GM20000 (cell line): ENCODE results near the gene PHF13.

Experiments used
- DNase-seq: peaks from one replicate; pipeline ENCODE4 v3.0.0; 2012; ENCODE audit warnings: low spot score
- TF ChIP-seq, protein P1 (sequence below): IDR thresholded peaks from 2 replicates; pipeline ENCODE4 v1.5.1; 2012; ENCODE audit warnings: mild to moderate bottlenecking, control low read depth; ENCODE audit errors: extremely low read depth, missing control alignments

Gene PHF13

DNA sequence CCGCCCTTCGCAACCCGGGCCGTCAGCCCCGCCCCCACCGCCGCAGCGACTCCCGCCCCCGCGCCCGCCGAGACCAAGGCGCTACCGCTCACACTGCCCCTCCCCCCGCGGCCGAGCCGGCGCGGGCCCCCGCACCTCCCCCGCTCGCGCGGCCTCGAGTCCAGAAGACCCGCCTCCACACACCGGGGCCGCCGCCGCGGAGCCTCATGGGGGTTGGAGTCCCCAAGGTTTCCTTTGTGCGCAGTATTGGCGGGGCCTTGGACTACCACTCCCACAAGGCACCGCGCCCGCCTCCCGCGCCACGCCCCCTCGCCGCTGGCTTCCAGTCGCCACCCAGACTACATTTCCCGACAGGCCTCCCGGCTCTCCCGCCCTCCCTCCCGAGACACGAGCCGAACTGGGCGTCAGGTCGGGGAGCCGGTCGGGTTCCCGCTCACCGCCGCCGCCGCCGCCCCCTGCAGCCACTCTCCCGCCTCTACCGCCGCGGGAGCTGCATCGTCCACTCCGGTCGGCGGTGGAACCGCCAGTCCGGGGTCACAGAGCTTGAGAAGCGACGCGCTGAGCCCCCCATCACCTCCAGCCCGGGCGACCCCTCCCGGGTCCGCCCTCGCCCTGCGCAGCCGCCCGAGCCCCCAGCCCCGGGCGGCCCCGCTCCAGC, at the start of gene PHF13:
Gene PHF13 (plus strand): TSS at position 371 of the 658 bp plus-strand sequence. CDS start 336 bp downstream, outside the sequence.
- peak; percentile 100 for DNase-seq
- TF ChIP-seq, protein P1, sequence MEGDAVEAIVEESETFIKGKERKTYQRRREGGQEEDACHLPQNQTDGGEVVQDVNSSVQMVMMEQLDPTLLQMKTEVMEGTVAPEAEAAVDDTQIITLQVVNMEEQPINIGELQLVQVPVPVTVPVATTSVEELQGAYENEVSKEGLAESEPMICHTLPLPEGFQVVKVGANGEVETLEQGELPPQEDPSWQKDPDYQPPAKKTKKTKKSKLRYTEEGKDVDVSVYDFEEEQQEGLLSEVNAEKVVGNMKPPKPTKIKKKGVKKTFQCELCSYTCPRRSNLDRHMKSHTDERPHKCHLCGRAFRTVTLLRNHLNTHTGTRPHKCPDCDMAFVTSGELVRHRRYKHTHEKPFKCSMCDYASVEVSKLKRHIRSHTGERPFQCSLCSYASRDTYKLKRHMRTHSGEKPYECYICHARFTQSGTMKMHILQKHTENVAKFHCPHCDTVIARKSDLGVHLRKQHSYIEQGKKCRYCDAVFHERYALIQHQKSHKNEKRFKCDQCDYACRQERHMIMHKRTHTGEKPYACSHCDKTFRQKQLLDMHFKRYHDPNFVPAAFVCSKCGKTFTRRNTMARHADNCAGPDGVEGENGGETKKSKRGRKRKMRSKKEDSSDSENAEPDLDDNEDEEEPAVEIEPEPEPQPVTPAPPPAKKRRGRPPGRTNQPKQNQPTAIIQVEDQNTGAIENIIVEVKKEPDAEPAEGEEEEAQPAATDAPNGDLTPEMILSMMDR, result no peak

DNA sequence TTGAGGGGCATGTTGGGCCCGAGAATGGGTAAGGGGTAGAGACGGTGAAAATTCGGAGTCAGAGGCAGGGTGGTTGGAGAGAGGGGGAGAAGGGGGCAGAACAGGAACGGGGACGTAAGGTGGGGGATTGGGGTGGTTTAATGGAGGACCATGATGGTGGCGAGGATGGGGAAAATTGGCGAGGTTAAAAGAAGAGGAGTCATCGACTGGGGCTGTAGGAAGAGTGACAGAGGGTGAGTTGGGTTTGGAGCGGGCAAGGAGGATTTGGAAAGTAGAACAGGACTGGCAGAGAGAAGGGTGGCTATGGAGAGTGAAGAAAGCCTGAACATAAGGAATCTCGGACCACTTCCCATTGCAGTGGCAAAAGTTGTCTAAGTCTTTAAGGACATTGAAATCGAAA, 44.5 kb upstream of the PHF13 start:
- TF ChIP-seq, protein P1, result no peak
- no peak for DNase-seq

DNA sequence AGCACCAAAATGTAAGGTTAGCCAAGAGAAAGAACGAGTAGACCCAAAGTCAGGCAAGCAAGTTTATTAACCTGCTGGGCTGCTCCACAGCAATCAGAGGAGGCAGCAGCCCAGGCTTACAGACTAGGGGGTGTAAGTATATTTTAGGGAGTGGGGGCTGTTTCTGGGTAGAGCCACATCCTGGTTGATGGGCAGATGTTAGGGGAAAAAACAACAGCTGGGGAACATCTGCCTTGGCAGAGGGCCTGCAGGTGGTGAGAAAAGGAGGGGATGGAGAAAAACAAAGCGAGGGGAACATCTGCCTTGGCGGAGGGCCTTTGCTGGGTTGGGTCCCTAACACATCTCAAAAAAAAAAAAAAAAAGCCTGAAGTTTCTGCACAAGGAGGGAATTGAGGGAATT, 43.4 kb upstream of the PHF13 start:
- TF ChIP-seq, protein P1, result no peak
- no peak for DNase-seq

DNA sequence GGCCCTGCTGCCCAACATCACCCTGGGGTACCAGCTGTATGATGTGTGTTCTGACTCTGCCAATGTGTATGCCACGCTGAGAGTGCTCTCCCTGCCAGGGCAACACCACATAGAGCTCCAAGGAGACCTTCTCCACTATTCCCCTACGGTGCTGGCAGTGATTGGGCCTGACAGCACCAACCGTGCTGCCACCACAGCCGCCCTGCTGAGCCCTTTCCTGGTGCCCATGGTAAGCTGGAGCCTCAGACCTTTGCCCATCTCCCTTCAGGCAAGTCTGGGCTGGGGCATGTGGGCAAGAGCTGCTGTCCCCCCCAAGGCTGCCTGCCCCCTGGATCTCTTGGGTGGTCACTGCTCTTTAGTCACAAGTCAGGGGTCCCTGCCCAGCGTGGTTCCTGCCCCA, 42.5 kb upstream of the PHF13 start:
- no peak for DNase-seq
- TF ChIP-seq, protein P1, result no peak

DNA sequence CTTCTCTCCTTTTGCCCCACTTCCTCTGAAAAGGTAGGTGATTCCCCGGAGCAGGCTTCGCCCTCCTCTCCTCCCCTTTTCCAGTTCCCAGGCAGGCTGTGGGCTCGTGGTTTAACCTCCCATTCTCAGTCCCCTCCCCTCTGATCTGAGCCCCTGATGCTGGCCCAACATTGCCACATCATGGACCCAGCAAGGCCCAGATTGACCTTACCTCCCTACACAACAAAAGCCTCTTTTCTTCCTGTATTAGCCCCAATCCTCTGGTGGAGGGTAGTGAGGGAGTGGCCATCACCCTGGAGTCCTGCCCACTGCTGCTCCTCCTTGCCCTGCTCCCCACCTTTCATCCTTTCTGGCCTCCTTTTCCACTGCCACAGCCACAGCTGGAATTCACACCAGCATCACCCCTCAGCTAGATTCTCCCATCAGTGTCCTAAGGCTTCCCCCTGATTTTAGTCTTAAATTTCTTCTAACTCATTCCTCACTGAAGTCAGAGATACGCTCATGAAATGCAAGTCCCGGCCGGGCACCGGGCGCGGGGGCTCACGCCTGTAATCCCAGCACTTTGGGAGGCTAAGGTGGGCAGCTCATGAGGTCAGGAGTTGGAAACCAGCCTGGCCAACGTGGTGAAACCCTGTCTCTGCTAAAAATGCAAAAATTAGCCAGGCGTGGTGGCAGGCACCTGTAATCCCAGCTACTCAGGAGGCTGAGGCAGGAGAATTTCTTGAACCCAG, 40.7 kb upstream of the PHF13 start:
- DNase-seq, result no peak
- TF ChIP-seq, protein P1, result no peak

DNA sequence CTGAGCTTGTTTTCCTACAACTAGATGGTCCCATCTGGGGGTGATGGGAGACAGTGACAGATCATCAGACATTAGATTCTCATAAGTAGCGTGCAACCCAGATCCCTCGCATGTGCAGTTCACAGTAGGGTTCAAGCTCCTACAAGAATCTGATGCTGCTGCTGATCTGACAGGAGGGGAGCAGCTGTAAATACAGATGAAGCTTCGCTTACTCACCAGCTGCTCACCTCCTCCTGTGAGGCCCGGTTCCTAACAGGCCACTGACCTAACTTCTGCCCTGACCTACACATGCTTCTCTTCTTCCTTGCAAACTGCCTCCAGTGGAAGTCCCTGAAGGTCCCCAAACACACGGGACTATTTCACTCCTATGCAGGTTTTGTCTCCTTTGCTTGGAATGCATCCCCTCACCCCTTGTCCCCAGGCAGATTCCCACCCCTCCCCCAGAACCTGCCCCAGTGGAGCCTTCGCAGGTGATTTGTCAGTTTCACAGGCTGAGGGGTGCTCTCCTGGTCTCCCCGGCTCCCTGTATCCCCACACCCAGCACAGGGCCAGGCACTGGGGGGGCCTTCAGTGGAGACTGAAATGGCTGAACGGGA, 39.4 kb upstream of the PHF13 start:
- DNase-seq, result no peak
- TF ChIP-seq, protein P1, result no peak

DNA sequence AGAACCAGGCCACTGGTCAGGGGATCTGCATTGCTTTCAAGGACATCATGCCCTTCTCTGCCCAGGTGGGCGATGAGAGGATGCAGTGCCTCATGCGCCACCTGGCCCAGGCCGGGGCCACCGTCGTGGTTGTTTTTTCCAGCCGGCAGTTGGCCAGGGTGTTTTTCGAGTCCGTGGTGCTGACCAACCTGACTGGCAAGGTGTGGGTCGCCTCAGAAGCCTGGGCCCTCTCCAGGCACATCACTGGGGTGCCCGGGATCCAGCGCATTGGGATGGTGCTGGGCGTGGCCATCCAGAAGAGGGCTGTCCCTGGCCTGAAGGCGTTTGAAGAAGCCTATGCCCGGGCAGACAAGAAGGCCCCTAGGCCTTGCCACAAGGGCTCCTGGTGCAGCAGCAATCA, 38.7 kb upstream of the PHF13 start:
- TF ChIP-seq, protein P1, result no peak
- DNase-seq, result no peak
